ENCODE results near the gene ACTL6B.

DNA sequence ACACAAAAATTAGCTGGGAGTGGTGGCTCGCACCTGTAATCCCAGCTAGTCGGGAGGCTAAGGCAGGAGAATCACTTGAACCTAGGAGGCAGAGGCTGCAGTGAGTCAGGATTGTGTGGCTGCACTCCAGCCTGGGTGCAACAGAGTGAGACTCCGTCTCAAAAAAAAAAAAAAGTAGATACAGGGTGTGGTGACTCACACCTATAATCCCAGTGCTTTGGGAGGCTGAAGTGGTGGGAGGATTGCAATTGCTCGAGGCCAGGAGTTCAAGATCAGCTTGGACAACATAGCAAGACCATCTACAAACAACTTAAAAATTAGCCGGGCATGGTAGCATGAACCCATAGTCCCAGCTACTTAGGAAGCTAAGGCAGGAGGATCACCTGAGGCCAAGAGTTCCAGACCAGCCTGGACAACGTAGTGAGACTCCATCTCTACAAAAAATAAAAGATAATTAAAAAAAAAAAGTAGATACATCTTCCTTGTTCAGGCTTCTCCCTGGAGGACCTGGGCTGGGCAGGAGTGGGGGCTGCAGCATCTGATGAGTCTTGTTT is 41.9 kb downstream of the ACTL6B start:
- TF ChIP-seq, protein P1, sequence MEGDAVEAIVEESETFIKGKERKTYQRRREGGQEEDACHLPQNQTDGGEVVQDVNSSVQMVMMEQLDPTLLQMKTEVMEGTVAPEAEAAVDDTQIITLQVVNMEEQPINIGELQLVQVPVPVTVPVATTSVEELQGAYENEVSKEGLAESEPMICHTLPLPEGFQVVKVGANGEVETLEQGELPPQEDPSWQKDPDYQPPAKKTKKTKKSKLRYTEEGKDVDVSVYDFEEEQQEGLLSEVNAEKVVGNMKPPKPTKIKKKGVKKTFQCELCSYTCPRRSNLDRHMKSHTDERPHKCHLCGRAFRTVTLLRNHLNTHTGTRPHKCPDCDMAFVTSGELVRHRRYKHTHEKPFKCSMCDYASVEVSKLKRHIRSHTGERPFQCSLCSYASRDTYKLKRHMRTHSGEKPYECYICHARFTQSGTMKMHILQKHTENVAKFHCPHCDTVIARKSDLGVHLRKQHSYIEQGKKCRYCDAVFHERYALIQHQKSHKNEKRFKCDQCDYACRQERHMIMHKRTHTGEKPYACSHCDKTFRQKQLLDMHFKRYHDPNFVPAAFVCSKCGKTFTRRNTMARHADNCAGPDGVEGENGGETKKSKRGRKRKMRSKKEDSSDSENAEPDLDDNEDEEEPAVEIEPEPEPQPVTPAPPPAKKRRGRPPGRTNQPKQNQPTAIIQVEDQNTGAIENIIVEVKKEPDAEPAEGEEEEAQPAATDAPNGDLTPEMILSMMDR (IDR thresholded peaks at IDR 0.05) = no peak
- no peak for TF ChIP-seq POLR2AphosphoS5 (IDR thresholded peaks at IDR 0.05)
- TF ChIP-seq POLR2A (IDR thresholded peaks at IDR 0.05) = no peak
